GM21717 (cell line): ENCODE measurements around the gene EDA2R.

Experiments used
- ATAC-seq: cut with Tn5 transposase; IDR thresholded peaks from one replicate; pipeline ENCODE4 v1.9.1; 2021; ENCODE audit warnings: mild to moderate bottlenecking, moderate library complexity; ENCODE audit not compliant: unreplicated experiment

Gene EDA2R

GRCh38 chrX:66547847-66548369 lies 91.0 kb downstream of the EDA2R start:
- no peak for ATAC-seq
